ENCODE data around the gene SUPT4H1.

The SUPT4H1 gene

GRCh38 chr17:58354541-58355216 lies 2.7 kb upstream of the SUPT4H1 start:
- Histone ChIP-seq H3K9ac (ENCODE audit: low read depth in 1 of 2, low read length in 2 of 2) (no peak overlapping the region), H3K4me1 (ENCODE audit: control insufficient read depth in 2 of 2, insufficient read depth in 2 of 2, low read length in 2 of 2) (peaks cover 7 to 17% of the 10 kb centered on the region in 2 donors), H3K27me3 (ENCODE audit: control insufficient read depth in 2 of 2, insufficient read depth in 2 of 2, low read length in 2 of 2) (no peaks in the 10 kb centered on the region), H3K9me3 (ENCODE audit: control insufficient read depth in 2 of 2, low read length in 2 of 2) (no peaks in the 10 kb centered on the region), H3K36me3 (ENCODE audit: control insufficient read depth in 2 of 2, insufficient read depth in 2 of 2, low read length in 2 of 2) (peaks cover 26 to 38% of the 10 kb centered on the region in 2 donors), H3K4me3 (ENCODE audit: low read length in 2 of 2) (no peak overlapping the region), H3K27ac (ENCODE audit: low read depth in 2 of 2, low read length in 2 of 2) (peak overlapping the region in 1 of 2 donors; percentile 23)

- Histone ChIP-seq H3K27me3 (ENCODE audit: control insufficient read depth in 2 of 2, insufficient read depth in 2 of 2, low read length in 2 of 2) (no peaks in the 10 kb centered on the region), H3K9me3 (ENCODE audit: control insufficient read depth in 2 of 2, low read length in 2 of 2) (no peaks in the 10 kb centered on the region), H3K9ac (ENCODE audit: low read depth in 1 of 2, low read length in 2 of 2) (peak overlapping the region; percentile 94 to 98), H3K36me3 (ENCODE audit: control insufficient read depth in 2 of 2, insufficient read depth in 2 of 2, low read length in 2 of 2) (peaks cover 38 to 44% of the 10 kb centered on the region in 2 donors), H3K27ac (ENCODE audit: low read depth in 2 of 2, low read length in 2 of 2) (peak overlapping the region; percentile 91 to 97), H3K4me3 (ENCODE audit: low read length in 2 of 2) (peak overlapping the region in 1 of 2 donors; percentile 100), H3K4me1 (ENCODE audit: control insufficient read depth in 2 of 2, insufficient read depth in 2 of 2, low read length in 2 of 2) (peaks cover 7 to 17% of the 10 kb centered on the region in 2 donors)
These were observed 1.4 kb upstream of the SUPT4H1 start for GRCh38 chr17:58353389-58353825.

- Histone ChIP-seq H3K27me3 (ENCODE audit: control insufficient read depth in 2 of 2, insufficient read depth in 2 of 2, low read length in 2 of 2) (no peaks in the 10 kb centered on the region), H3K4me1 (ENCODE audit: control insufficient read depth in 2 of 2, insufficient read depth in 2 of 2, low read length in 2 of 2) (peaks cover 7 to 17% of the 10 kb centered on the region in 2 donors), H3K9ac (ENCODE audit: low read depth in 1 of 2, low read length in 2 of 2) (peak overlapping the region; percentile 94 to 98), H3K36me3 (ENCODE audit: control insufficient read depth in 2 of 2, insufficient read depth in 2 of 2, low read length in 2 of 2) (peaks cover 39 to 44% of the 10 kb centered on the region in 2 donors), H3K4me3 (ENCODE audit: low read length in 2 of 2) (peak overlapping the region; percentile 95 to 100), H3K27ac (ENCODE audit: low read depth in 2 of 2, low read length in 2 of 2) (peak overlapping the region; percentile 91 to 97), H3K9me3 (ENCODE audit: control insufficient read depth in 2 of 2, low read length in 2 of 2) (no peaks in the 10 kb centered on the region)
These were observed 791 bp upstream of the SUPT4H1 start for GRCh38 chr17:58352596-58353388.

GRCh38 chr17:58351182-58351581 lies 819 bp downstream of the SUPT4H1 start:
- H3K4me1 ChIP-seq (ENCODE audit: control insufficient read depth in 2 of 2, insufficient read depth in 2 of 2, low read length in 2 of 2): peaks cover 7 to 17% of the 10 kb centered on the region in 2 donors
- peak overlapping the region; percentile 87 to 94 for H3K9ac ChIP-seq (ENCODE audit: low read depth in 1 of 2, low read length in 2 of 2)
- H3K27me3 ChIP-seq (ENCODE audit: control insufficient read depth in 2 of 2, insufficient read depth in 2 of 2, low read length in 2 of 2): no peaks in the 10 kb centered on the region
- peak overlapping the region; percentile 95 to 100 for H3K4me3 ChIP-seq (ENCODE audit: low read length in 2 of 2)
- H3K9me3 ChIP-seq (ENCODE audit: control insufficient read depth in 2 of 2, low read length in 2 of 2): no peaks in the 10 kb centered on the region
- peaks cover 42 to 52% of the 10 kb centered on the region in 2 donors for H3K36me3 ChIP-seq (ENCODE audit: control insufficient read depth in 2 of 2, insufficient read depth in 2 of 2, low read length in 2 of 2)
- no peak overlapping the region for H3K27ac ChIP-seq (ENCODE audit: low read depth in 2 of 2, low read length in 2 of 2)

GRCh38 chr17:58348038-58348437 lies 4.0 kb downstream of the SUPT4H1 start:
- H3K27ac ChIP-seq (ENCODE audit: low read depth in 2 of 2, low read length in 2 of 2): no peak overlapping the region
- H3K4me3 ChIP-seq (ENCODE audit: low read length in 2 of 2): no peak overlapping the region
- H3K9ac ChIP-seq (ENCODE audit: low read depth in 1 of 2, low read length in 2 of 2): no peak overlapping the region
- H3K9me3 ChIP-seq (ENCODE audit: control insufficient read depth in 2 of 2, low read length in 2 of 2): no peaks in the 10 kb centered on the region
- peaks cover 15 to 19% of the 10 kb centered on the region in 2 donors for H3K4me1 ChIP-seq (ENCODE audit: control insufficient read depth in 2 of 2, insufficient read depth in 2 of 2, low read length in 2 of 2)
- no peaks in the 10 kb centered on the region for H3K27me3 ChIP-seq (ENCODE audit: control insufficient read depth in 2 of 2, insufficient read depth in 2 of 2, low read length in 2 of 2)
- peaks cover 58 to 63% of the 10 kb centered on the region in 2 donors for H3K36me3 ChIP-seq (ENCODE audit: control insufficient read depth in 2 of 2, insufficient read depth in 2 of 2, low read length in 2 of 2)

GRCh38 chr17:58345500-58345899 lies 6.5 kb downstream of the SUPT4H1 start:
- no peaks in the 10 kb centered on the region for H3K9me3 ChIP-seq (ENCODE audit: control insufficient read depth in 2 of 2, low read length in 2 of 2)
- peaks cover 58 to 67% of the 10 kb centered on the region in 2 donors for H3K36me3 ChIP-seq (ENCODE audit: control insufficient read depth in 2 of 2, insufficient read depth in 2 of 2, low read length in 2 of 2)
- H3K4me3 ChIP-seq (ENCODE audit: low read length in 2 of 2): no peak overlapping the region
- H3K4me1 ChIP-seq (ENCODE audit: control insufficient read depth in 2 of 2, insufficient read depth in 2 of 2, low read length in 2 of 2): peaks cover 9 to 12% of the 10 kb centered on the region in 2 donors
- no peak overlapping the region for H3K9ac ChIP-seq (ENCODE audit: low read depth in 1 of 2, low read length in 2 of 2)
- no peak overlapping the region for H3K27ac ChIP-seq (ENCODE audit: low read depth in 2 of 2, low read length in 2 of 2)
- no peaks in the 10 kb centered on the region for H3K27me3 ChIP-seq (ENCODE audit: control insufficient read depth in 2 of 2, insufficient read depth in 2 of 2, low read length in 2 of 2)

GRCh38 chr17:58344791-58345157 lies 7.2 kb downstream of the SUPT4H1 start:
- Histone ChIP-seq H3K4me1 (ENCODE audit: control insufficient read depth in 2 of 2, insufficient read depth in 2 of 2, low read length in 2 of 2) (peaks cover 9 to 12% of the 10 kb centered on the region in 2 donors), H3K27ac (ENCODE audit: low read depth in 2 of 2, low read length in 2 of 2) (peak overlapping the region; percentile 57 to 73), H3K27me3 (ENCODE audit: control insufficient read depth in 2 of 2, insufficient read depth in 2 of 2, low read length in 2 of 2) (no peaks in the 10 kb centered on the region), H3K9ac (ENCODE audit: low read depth in 1 of 2, low read length in 2 of 2) (no peak overlapping the region), H3K9me3 (ENCODE audit: control insufficient read depth in 2 of 2, low read length in 2 of 2) (no peaks in the 10 kb centered on the region), H3K4me3 (ENCODE audit: low read length in 2 of 2) (peak overlapping the region in 1 of 2 donors; percentile 57), H3K36me3 (ENCODE audit: control insufficient read depth in 2 of 2, insufficient read depth in 2 of 2, low read length in 2 of 2) (peaks cover 57 to 65% of the 10 kb centered on the region in 2 donors)

GRCh38 chr17:58344047-58344790 lies 7.8 kb downstream of the SUPT4H1 start:
- no peaks in the 10 kb centered on the region for H3K27me3 ChIP-seq (ENCODE audit: control insufficient read depth in 2 of 2, insufficient read depth in 2 of 2, low read length in 2 of 2)
- H3K4me3 ChIP-seq (ENCODE audit: low read length in 2 of 2): peak overlapping the region; percentile 4 to 57
- H3K27ac ChIP-seq (ENCODE audit: low read depth in 2 of 2, low read length in 2 of 2): peak overlapping the region; percentile 57 to 73
- peak overlapping the region in 1 of 2 donors; percentile 64 for H3K9ac ChIP-seq (ENCODE audit: low read depth in 1 of 2, low read length in 2 of 2)
- no peaks in the 10 kb centered on the region for H3K9me3 ChIP-seq (ENCODE audit: control insufficient read depth in 2 of 2, low read length in 2 of 2)
- peaks cover 52 to 60% of the 10 kb centered on the region in 2 donors for H3K36me3 ChIP-seq (ENCODE audit: control insufficient read depth in 2 of 2, insufficient read depth in 2 of 2, low read length in 2 of 2)
- peaks cover 10 to 17% of the 10 kb centered on the region in 2 donors for H3K4me1 ChIP-seq (ENCODE audit: control insufficient read depth in 2 of 2, insufficient read depth in 2 of 2, low read length in 2 of 2)

GRCh38 chr17:58343131-58343530 lies 8.9 kb downstream of the SUPT4H1 start:
- Histone ChIP-seq H3K9me3 (ENCODE audit: control insufficient read depth in 2 of 2, low read length in 2 of 2) (no peaks in the 10 kb centered on the region), H3K9ac (ENCODE audit: low read depth in 1 of 2, low read length in 2 of 2) (no peak overlapping the region), H3K27me3 (ENCODE audit: control insufficient read depth in 2 of 2, insufficient read depth in 2 of 2, low read length in 2 of 2) (no peaks in the 10 kb centered on the region), H3K36me3 (ENCODE audit: control insufficient read depth in 2 of 2, insufficient read depth in 2 of 2, low read length in 2 of 2) (peaks cover 42 to 50% of the 10 kb centered on the region in 2 donors), H3K27ac (ENCODE audit: low read depth in 2 of 2, low read length in 2 of 2) (peak overlapping the region in 1 of 2 donors; percentile 73), H3K4me1 (ENCODE audit: control insufficient read depth in 2 of 2, insufficient read depth in 2 of 2, low read length in 2 of 2) (peaks cover 12 to 22% of the 10 kb centered on the region in 2 donors), H3K4me3 (ENCODE audit: low read length in 2 of 2) (peak overlapping the region in 1 of 2 donors; percentile 26)

Data from mucosa of rectum (tissue), 2 donors.